Measurements from ENCODE around the gene AMPD2. TPM values are rescaled to one million over a fixed set of nuclear protein-coding genes. Genes with fewer than 3 reads are reported as not detected.

Gene AMPD2
- 65.7 TPM for polyA plus RNA-seq (2013, experiment 1 of 2; ENCODE audit: insufficient read length)
- 60.1 TPM for polyA plus RNA-seq (2013, experiment 2 of 2; ENCODE audit: insufficient read length)

GRCh38 chr1:109619576-109620400 lies at the start of gene AMPD2, which contains the start of gene GNAT2:
AMPD2 (plus strand) TSS chr1:109619837; CDS start chr1:109621176, 1,339 bp downstream.
GNAT2 (minus strand) TSS chr1:109619616; CDS start chr1:109612870, 6,746 bp downstream.
- DNase-seq: peak; percentile 80

DNA sequence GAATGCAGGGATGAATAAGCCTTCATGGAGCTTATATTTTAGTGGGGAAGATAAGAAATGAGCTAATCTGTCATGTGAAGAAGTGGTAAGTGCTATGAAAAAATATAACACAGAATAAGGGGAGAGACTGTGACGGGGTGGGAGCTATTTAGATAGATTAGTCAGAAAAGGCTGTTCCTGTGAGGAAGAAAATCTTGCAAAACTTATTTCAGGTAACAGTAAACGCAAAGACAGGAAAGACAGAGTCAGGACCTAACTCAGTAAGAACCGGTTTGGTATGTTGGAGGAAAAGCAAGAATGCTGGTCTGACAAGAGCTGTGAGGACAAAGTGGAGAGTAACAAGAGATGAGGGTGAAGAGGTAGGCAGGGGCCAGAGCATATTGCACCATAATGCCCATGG lies 49.2 kb upstream of the AMPD2 start:
- DNase-seq: no peak

- no peak for DNase-seq
Measured at GRCh38 chr1:109573785-109574184, 45.9 kb upstream of the AMPD2 start.

DNA sequence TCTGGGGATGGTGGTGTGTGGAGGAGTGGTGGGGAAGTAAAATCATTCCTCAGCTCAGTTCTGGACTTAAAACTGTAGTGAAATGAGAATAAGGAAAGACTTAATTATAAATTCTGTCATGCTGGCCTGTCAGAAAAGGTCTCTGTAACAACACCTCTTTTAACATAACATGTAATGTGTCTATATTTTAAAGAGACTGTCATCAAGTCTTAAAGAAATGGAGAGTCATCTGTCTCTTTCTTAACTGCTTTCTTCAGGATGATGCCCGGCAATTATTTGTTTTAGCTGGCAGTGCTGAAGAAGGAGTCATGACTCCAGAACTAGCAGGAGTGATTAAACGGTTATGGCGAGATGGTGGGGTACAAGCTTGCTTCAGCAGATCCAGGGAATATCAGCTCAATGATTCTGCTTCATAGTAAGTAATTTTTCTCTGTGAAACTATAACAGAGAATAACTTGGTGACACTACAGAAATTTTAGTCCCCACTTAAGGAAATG lies 40.6 kb upstream of the AMPD2 start:
- no peak for DNase-seq

DNA sequence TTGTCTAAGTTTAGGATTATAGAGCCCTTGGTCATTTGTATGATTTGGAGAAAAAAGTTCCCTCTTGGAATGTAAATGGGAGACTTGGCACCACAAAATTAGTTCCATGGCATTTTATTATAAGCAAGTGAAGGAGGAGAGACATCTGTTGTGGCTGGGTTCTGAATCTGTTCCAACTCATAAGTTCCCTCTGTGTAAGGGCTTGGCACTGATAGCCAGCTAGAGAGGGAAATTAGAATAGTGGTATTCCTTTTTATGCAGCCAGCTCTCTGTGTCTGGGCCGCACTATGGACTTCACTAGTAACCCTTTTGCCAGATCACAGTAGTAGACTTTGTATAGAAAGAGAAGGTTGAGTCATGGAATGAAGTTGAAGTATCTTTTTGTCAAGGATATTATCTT lies 40.1 kb upstream of the AMPD2 start:
- no peak for DNase-seq

GRCh38 chr1:109582021-109582420 lies 37.6 kb upstream of the AMPD2 start:
- no peak for DNase-seq

GRCh38 chr1:109584766-109585165 lies 34.9 kb upstream of the AMPD2 start:
- DNase-seq: no peak

DNA sequence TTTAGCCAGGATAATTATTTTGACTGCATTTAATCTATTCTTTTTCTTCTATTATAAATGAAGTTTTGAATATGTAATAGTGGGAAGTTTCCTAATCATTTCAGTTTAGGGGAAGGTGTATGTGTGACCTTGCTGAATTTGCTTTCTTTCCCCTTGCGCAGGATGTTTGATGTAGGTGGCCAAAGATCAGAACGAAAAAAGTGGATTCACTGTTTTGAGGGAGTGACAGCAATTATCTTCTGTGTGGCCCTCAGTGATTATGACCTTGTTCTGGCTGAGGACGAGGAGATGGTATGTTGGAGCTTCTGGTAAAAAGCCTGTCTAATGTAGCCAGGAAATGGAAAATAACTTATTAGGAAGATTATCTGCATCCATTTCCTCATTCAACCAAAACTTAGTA lies 33.6 kb upstream of the AMPD2 start:
- no peak for DNase-seq

DNA sequence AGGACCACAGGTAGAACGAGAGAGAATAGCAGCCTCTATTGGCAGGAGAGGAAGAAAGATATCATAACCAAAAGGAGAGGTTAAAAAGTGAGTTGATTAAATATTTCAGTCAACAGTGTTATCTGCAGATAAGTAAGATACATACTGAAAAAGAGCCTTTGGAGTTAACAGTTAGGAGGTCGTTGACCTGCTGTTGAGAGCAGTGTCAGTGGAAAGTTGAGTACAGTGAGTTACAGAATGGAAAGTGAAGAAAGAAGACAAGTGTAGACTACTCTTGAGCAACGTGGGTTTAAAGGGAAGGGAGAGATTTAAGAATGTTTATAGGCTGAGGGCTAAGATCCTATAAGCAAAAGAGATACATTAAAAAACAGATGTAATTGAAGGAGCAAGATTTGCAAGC lies 30.5 kb upstream of the AMPD2 start:
- DNase-seq: no peak

DNA sequence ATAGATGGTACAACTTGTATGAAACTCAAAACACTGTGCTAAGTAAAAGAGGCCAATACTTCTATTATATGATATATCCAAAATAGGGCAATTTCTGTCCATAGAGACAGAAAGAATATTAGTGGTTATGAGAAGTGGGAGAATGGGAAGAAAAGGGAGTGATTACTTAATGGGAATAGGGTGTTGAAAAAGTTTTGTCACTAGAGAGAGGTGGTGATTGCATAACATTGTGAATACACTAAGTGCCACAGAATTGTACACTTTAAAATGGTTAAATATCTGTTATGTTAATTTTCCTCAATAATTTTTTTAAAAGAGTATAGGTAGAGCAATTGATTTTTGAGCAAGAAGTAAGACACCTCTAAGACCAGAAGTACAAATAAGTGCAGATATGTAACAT lies 30.0 kb upstream of the AMPD2 start:
- DNase-seq: no peak

DNA sequence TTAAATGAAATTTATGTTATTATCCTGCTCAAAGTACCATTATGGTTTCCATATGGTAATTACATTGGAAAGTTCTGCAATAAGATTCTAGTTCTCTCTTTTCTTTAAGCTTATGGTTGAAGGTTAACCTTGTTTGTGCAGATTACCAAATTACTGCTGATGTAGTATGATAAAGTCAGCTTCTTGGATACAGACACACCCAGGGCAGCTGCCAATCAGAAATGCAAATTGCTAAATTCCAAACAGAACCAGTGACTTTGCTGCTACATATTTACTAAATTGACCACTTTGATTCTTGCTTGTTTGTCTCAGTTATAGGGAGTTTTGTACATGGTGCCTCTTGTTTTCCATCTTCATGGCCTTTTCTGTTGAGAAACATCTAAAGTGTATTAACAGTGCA lies 26.7 kb upstream of the AMPD2 start:
- no peak for DNase-seq

GRCh38 chr1:109595531-109595930 lies 24.1 kb upstream of the AMPD2 start:
- DNase-seq: peak; percentile 50

DNA sequence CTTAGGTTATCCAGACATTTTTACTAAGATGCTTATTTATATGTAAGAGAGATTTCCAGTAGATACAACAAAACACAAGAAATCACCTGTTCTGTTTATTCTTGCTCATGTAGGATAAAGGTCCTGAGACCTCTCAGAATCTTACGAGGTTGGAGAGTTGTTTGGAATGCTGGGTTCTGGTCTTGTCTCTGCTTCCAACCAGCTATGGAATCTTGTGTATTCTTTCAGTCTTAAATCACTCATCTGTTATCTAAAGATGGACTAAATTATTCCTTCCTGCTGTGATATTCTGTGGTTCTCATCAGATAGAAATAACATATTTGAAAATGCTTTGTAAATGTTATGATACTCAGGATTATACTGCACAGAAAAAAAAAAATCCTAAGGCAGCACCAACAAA lies 21.5 kb upstream of the AMPD2 start:
- peak; percentile 32 for DNase-seq

GRCh38 chr1:109598655-109599054 lies 21.0 kb upstream of the AMPD2 start:
- DNase-seq: no peak

DNA sequence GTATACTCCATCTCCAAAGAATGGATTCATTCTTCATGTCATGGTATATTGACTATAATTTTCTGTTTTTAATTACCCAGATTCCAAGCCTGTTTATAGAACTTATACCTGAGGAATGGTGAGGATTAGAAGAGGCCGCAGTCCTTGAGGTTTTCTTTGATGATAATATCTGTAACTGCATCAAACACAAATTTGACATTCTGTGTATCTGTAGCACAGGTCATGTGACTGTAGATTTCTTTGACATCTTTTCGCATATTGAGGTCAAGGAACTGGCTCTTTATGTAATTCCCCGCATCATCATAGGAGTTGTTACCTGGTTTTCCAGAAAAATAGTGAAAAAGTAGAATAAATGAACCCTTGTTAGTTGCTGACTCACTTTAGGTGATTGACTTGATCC lies 16.4 kb upstream of the AMPD2 start:
- no peak for DNase-seq

DNA sequence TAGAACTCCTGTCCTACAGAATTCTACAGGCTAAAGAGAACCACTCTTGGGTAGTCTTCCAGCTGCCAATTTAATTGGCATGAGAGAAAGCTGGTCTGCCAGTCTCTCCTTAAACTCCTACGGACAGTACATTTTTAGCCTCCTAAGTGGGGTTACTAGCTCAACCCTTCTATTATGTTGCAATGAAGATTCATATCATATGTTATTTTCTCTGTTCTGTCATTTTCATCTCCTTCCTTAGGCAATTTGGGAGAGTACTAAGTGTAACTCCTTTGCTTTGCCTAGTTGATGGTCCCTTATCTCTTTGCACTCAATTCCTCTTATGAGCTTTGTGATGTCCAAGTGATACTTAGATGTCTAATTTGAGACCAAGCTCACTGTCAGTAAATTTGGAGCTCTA lies 14.3 kb upstream of the AMPD2 start:
- no peak for DNase-seq

DNA sequence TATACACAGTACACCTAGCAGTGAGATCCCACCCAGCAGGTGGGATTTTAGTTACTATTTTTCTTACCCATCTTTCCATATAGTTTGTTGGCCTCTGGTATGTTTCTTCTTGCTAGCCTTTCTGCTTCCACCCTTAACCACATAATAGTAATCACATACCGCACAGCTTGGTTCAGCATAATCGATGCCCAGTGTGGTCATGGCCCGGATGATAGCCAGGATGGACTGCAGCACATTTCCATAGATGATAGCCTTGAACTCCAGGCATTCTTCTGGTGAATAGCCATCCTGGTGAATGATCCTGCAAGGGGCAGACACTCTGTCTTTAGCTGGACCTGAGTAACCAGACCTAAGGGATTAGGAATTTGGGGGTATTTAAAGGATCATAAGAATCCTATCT lies 9.8 kb upstream of the AMPD2 start:
- no peak for DNase-seq

- DNase-seq: peak; percentile 60
Measured at GRCh38 chr1:109610609-109611307, 8.9 kb upstream of the AMPD2 start.

DNA sequence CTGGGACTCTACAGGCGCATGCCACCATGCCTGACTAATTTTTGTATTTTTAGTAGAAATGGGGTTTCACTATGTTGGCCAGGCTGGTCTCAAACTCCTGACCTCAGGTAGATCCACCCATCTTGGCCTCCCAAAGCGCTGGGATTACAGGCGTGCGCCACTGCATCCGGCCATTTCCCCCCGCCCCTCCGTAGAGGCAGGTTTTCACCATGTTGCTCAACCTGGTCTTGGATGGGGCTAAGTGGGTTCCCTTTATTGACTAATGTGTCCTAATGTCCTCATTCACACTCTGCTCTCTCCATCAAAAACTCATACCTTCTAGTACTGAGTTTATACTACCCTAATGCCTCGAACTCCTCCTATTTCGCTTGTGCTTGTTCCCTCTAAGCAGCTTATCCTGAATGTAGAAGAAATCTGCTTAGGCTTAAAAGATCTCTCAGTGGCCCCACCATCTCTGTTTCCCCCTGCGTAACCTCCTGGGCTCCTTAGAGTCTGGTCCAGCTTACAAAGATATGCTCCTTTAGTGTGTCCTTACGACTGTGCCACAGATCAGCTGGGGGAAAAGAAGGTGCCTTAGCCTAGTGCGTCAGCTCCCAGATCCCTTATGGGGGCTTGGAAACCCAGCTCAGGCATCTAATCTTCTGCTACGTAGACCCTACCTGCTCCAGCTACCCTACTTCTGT lies 8.2 kb upstream of the AMPD2 start:
- DNase-seq: no peak

GRCh38 chr1:109613361-109614147 lies 6.1 kb upstream of the AMPD2 start:
- DNase-seq: peak; percentile 37

GRCh38 chr1:109615879-109616278 lies 3.8 kb upstream of the AMPD2 start:
- no peak for DNase-seq

GRCh38 chr1:109616391-109616790 lies 3.2 kb upstream of the AMPD2 start:
- DNase-seq: no peak

Data from fibroblast of skin of back (primary cell).